GM12878 (cell line): Measurements from ENCODE around the gene TPST1. TPM values are rescaled to one million over a fixed set of nuclear protein-coding genes. Genes with fewer than 3 reads are reported as not detected.

Source experiments
- ATAC-seq: fragments of 200-7000 bp; cut with Tn5 transposase; 3 replicates; pipeline ENCODE4 v1.9.1; 2020; ENCODE audit warnings: mild to moderate bottlenecking, moderate library complexity
- BruUV-seq: library from RNA; stranded (reverse); fragments of 400-500 nt; replicated peaks from 2 replicates; lab custom pipeline; 2021; lab: Mats Ljungman, UMichigan
- CTCF ChIA-PET: fragments of 300-600 bp; sonication (Branson Sonifier 250); formaldehyde crosslinking; extraction: SDS; loops from one replicate; lab custom pipeline; 2021; ENCODE audit warnings: inconsistent platforms; lab: Yijun Ruan, JAX
- POLR2A ChIA-PET: fragments of 350-600 bp; formaldehyde crosslinking; extraction: SDS; loops from one replicate; lab custom pipeline; 2021; ENCODE audit warnings: inconsistent platforms; lab: Charles Lee
- RAD21 ChIA-PET: fragments of 300-600 bp; sonication (Branson Sonifier 250); formaldehyde crosslinking; loops from one replicate; lab custom pipeline; 2023; ENCODE audit warnings: antibody characterized with exemption; ENCODE audit not compliant: unreplicated experiment; lab: Charles Lee
- SMC1A ChIA-PET: fragments of 300-600 bp; sonication (Branson Sonifier 250); formaldehyde crosslinking; loops from one replicate; lab custom pipeline; 2023; ENCODE audit not compliant: unreplicated experiment, uncharacterized antibody; lab: Charles Lee
- DNase-seq: peaks from one replicate; pipeline ENCODE4 v3.0.0-alpha.2; 2011; ENCODE audit warnings: low read depth, low spot score
- FAIRE-seq: peaks from 3 replicates; lab custom pipeline; 2011; peaks lifted over from hg19 to GRCh38; lab: Jason Lieb, UNC
- H2AFZ ChIP-seq: 2 replicates; pipeline ENCODE4 v1.6.0; 2011; ENCODE audit warnings: low read depth, low read length, control low read depth; ENCODE audit not compliant: control insufficient read depth
- H3K27ac ChIP-seq: 2 replicates; pipeline ENCODE4 v1.5.1; 2011; ENCODE audit warnings: control low read depth; ENCODE audit not compliant: control insufficient read depth, insufficient read depth
- H3K27me3 ChIP-seq, 2 experiments: replicated peaks in 1 of 2; 2 replicates each; pipeline versions ENCODE4 v1.6.0 to v1.6.1; 2011; ENCODE audit warnings: low read length in 1 of 2; ENCODE audit not compliant: control insufficient read depth in 2 of 2, insufficient read depth in 2 of 2
- H3K36me3 ChIP-seq, 2 experiments: 2 replicates each; pipeline ENCODE4 v1.5.1; 2011; ENCODE audit warnings: low read length in 1 of 2; ENCODE audit not compliant: control insufficient read depth in 2 of 2, insufficient read depth in 2 of 2
- H3K4me1 ChIP-seq: 2 replicates; pipeline ENCODE4 v1.6.1; 2011; ENCODE audit warnings: mild to moderate bottlenecking, low read length, moderate library complexity, mixed read lengths; ENCODE audit not compliant: control insufficient read depth, insufficient read depth
- H3K4me2 ChIP-seq: 2 replicates; pipeline ENCODE4 v1.6.0; 2011; ENCODE audit warnings: control low read depth; ENCODE audit not compliant: control insufficient read depth, insufficient read depth
- H3K4me3 ChIP-seq: fragments of 200-600 bp; sonication (generic); 2 replicates; pipeline ENCODE4 v1.5.1; 2016
- H3K79me2 ChIP-seq: 2 replicates; pipeline ENCODE4 v1.6.0; 2011; ENCODE audit warnings: low read length; ENCODE audit not compliant: control insufficient read depth, insufficient read depth
- H3K9ac ChIP-seq: 2 replicates; pipeline ENCODE4 v1.8.0; 2011; ENCODE audit warnings: low read length, control low read depth, mixed read lengths; ENCODE audit not compliant: control insufficient read depth, insufficient read depth
- H3K9me3 ChIP-seq: replicated peaks from 3 replicates; pipeline ENCODE4 v1.5.1; 2011; ENCODE audit warnings: mild to moderate bottlenecking, low read length; ENCODE audit not compliant: control insufficient read depth, insufficient read depth
- H4K20me1 ChIP-seq: 2 replicates; pipeline ENCODE4 v1.6.0; 2011; ENCODE audit not compliant: control insufficient read depth, insufficient read depth
- ATF2 ChIP-seq: IDR thresholded peaks from 2 replicates; pipeline ENCODE4 v1.6.1; 2012; ENCODE audit warnings: low read length, inconsistent platforms
- GATAD2B ChIP-seq: fragments of 450-650 bp; conservative IDR thresholded peaks from 2 replicates; pipeline ENCODE4 v1.6.1; 2017; ENCODE audit warnings: low read depth, mild to moderate bottlenecking, moderate library complexity
- IKZF1 ChIP-seq: fragments of 450-650 bp; conservative IDR thresholded peaks from 2 replicates; pipeline ENCODE4 v1.6.1; 2017; ENCODE audit warnings: antibody characterized with exemption, mild to moderate bottlenecking
- JUND ChIP-seq: IDR thresholded peaks from 2 replicates; pipeline ENCODE4 v1.6.1; 2012; ENCODE audit warnings: low read depth, mild to moderate bottlenecking, low read length, improper control_type of control experiment, moderate library complexity
- LARP7 ChIP-seq: fragments of 450-650 bp; IDR thresholded peaks from 2 replicates; pipeline ENCODE4 v1.6.1; 2017; ENCODE audit warnings: mild to moderate bottlenecking
- MEF2A ChIP-seq: IDR thresholded peaks from 2 replicates; pipeline ENCODE4 v1.6.1; 2011; ENCODE audit warnings: low read depth, mild to moderate bottlenecking, low read length, moderate library complexity; ENCODE audit not compliant: insufficient read depth
- NFYA ChIP-seq: IDR thresholded peaks from 2 replicates; pipeline ENCODE4 v1.6.1; 2011; ENCODE audit warnings: low read depth, mild to moderate bottlenecking, low read length, improper control_type of control experiment, borderline replicate concordance
- RB1 ChIP-seq: fragments of 450-650 bp; formaldehyde crosslinking; IDR thresholded peaks from 2 replicates; pipeline ENCODE4 v1.6.1; 2017; ENCODE audit warnings: mild to moderate bottlenecking, borderline replicate concordance
- TAF1 ChIP-seq: IDR thresholded peaks from 2 replicates; pipeline ENCODE4 v1.6.1; 2011; ENCODE audit warnings: mild to moderate bottlenecking, low read depth, low read length, borderline replicate concordance
- ZBTB11 ChIP-seq: fragments of 450-650 bp; formaldehyde crosslinking; IDR thresholded peaks from 2 replicates; pipeline ENCODE4 v1.5.0; 2022; ENCODE audit warnings: mild to moderate bottlenecking, missing genetic modification characterization
- WGBS: methylation state at CpG from one replicate; pipeline ENCODE4 v1.1.6; 2016; ENCODE audit warnings: low lambda C conversion rate; ENCODE audit not compliant: insufficient replicate concordance, insufficient coverage; ENCODE audit errors: missing lambda C conversion rate; 5-methylcytosine and 5-hydroxymethylcytosine counted together
- in situ Hi-C: fragments of 300-500 bp; cut with MboI; formaldehyde crosslinking; loops from 9 replicates; pipeline ENCODE4 v1.14.3; 2018; ENCODE audit warnings: mixed read lengths
- intact Hi-C: fragments of 100-400 bp; cut with micrococcal nuclease; formaldehyde crosslinking; loops from one replicate; pipeline ENCODE4 v1.14.2; 2022; ENCODE audit not compliant: unreplicated experiment
- polyA plus RNA-seq, 11 experiments: library from polyadenylated mRNA; depleted of rRNA in 4 of 11; unstranded in 6 of 11; stranded (reverse) in 5 of 11; fragments of >200 nt; fragmentation: Nextera tagmentation in 4 of 11; fragmentation: Illumina TruSeq in 1 of 11; extraction: Ambion mirVana in 4 of 11; extraction: Trizol in 1 of 11; gene quantifications; 1 replicate in 1 of 11; 2 replicates in 10 of 11; pipeline versions ENCODE4 v1.2.1 to v1.2.3, GENCODE V29; 2011 to 2016; ENCODE audit warnings: inconsistent platforms in 2 of 11, missing spikeins in 2 of 11, low read depth in 1 of 11
- total RNA-seq, 4 experiments: library from RNA; depleted of rRNA in 3 of 4; stranded (reverse); fragments of >200 nt in 3 of 4; fragmentation: Illumina TruSeq in 1 of 4; extraction: Trizol in 1 of 4; gene quantifications; 2 replicates each; pipeline versions ENCODE4 v1.2.1 to v1.2.3, GENCODE V29; 2013 to 2021

TPST1 gene
- total and polyA plus RNA-seq, 10 of the 15 experiments (the other 5 are each of a cell fraction or from before 2014, with no cell fraction given), result 1.1 to 10.6 (median 7.5) TPM

DNA sequence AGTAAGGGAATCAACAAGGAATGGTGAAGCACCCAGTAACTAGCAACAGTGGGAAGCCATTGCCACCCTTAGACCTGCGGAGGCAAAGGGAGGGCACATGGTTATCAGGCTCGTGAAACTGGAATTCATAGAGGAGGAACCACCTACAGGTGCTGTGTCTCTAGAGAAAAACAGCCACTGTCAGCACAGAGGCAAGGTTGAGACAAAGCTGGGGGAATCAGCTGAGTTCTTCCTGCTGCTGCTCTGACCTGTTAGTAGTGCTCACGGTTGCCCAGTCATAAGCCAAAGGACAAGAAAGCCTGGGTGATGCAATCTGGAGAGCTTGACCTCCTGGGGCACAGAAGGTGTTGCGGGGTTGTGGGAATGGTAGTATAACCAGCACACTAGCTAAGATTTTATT, 110.1 kb downstream of the TPST1 start (continued):
- TF ChIP-seq TAF1 (no peak), IKZF1 (no peak), LARP7 (no peak), GATAD2B (no peak)

- no peaks in the 10 kb centered on the region for H3K4me1 ChIP-seq
- CTCF ChIA-PET, result no interaction called here
- no peaks in the 10 kb centered on the region for H3K27me3 ChIP-seq
- in situ Hi-C loops, result no loop called here
- no peak overlapping the region for H3K27ac ChIP-seq
- RAD21 ChIA-PET, result no interaction called here
- TF ChIP-seq JUND (no peak), IKZF1 (no peak)
- TF ChIP-seq, all 136 proteins: peak for 0
- Histone ChIP-seq H3K36me3 (no peaks in the 10 kb centered on the region), H3K4me3 (no peak overlapping the region), H3K9ac (no peak overlapping the region), H3K79me2 (no peaks in the 10 kb centered on the region), H3K9me3 (peaks cover 3% of the 10 kb centered on the region; the same call in 2 of the 3 replicates), H3K4me2 (no peak overlapping the region), H2AFZ (no peak overlapping the region), H4K20me1 (no peaks in the 10 kb centered on the region)
- DNase-seq (no peak), FAIRE-seq (no peak), ATAC-seq (no peak)
- intact Hi-C loops, result no loop called here
- BruUV-seq, result no TSS peak
- 64% methylated on average over 1 of the region's 1 CpG for WGBS
- ChIA-PET POLR2A (no interaction called here), SMC1A (no interaction called here)
Measured at GRCh38 chr7:66319407-66319979, 114.4 kb downstream of the TPST1 start.

GRCh38 chr7:66321283-66321682, 116.1 kb downstream of the TPST1 start:
- SMC1A ChIA-PET, result no interaction called here
- no TSS peak for BruUV-seq
- FAIRE-seq, result no peak
- TF ChIP-seq NFYA (no peak), ATF2 (no peak), ZBTB11 (CRISPR knock-in tag) (no peak), RB1 (no peak), MEF2A (no peak)

More at GRCh38 chr7:66321283-66321682, 116.1 kb downstream of the TPST1 start:
- no peak overlapping the region for H3K4me2 ChIP-seq
- peaks cover 3% of the 10 kb centered on the region; the same call in 2 of the 3 replicates for H3K9me3 ChIP-seq
- no peak overlapping the region for H3K9ac ChIP-seq
- in situ Hi-C loops, result no loop called here
- ChIA-PET RAD21 (no interaction called here), POLR2A (no interaction called here), CTCF (no interaction called here)
- intact Hi-C loops, result no loop called here
- H4K20me1 ChIP-seq, result no peaks in the 10 kb centered on the region
- DNase-seq (no peak), ATAC-seq (no peak)
- no peaks in the 10 kb centered on the region for H3K4me1 ChIP-seq
- H3K36me3 ChIP-seq, result no peaks in the 10 kb centered on the region
- no peak overlapping the region for H3K27ac ChIP-seq
- H2AFZ ChIP-seq, result no peak overlapping the region
- no peak overlapping the region for H3K4me3 ChIP-seq
- H3K79me2 ChIP-seq, result no peaks in the 10 kb centered on the region
- H3K27me3 ChIP-seq, result no peaks in the 10 kb centered on the region
